ENCODE results near the gene ACTG2. TPM values are rescaled to one million over a fixed set of nuclear protein-coding genes. Genes with fewer than 3 reads are reported as not detected.
"Not testable (repeated sequence)": the region's sequence is repeated elsewhere in the genome, so short reads cannot be mapped to it uniquely, and the experiment has no call there.

The ACTG2 gene
- total RNA-seq, 2 experiments from 2014 or later: not detected

DNA sequence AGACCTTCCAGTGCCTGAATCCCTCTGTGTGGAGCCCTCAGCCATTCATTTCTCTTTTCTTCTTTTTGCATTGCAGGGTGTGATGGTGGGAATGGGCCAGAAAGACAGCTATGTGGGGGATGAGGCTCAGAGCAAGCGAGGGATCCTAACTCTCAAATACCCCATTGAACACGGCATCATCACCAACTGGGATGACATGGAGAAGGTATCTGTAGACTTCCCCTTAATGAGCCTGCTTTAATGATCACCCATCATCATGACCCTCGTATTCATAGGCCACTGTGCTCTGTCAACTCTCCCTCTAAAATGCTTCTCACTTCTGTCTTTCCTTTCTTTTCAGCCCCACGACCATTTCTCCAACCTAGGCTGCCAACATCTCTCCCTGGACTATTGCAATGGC, 9.5 kb downstream of the ACTG2 start:
- POLR2A ChIA-PET: no interaction called here
- TF ChIP-seq, protein P1, sequence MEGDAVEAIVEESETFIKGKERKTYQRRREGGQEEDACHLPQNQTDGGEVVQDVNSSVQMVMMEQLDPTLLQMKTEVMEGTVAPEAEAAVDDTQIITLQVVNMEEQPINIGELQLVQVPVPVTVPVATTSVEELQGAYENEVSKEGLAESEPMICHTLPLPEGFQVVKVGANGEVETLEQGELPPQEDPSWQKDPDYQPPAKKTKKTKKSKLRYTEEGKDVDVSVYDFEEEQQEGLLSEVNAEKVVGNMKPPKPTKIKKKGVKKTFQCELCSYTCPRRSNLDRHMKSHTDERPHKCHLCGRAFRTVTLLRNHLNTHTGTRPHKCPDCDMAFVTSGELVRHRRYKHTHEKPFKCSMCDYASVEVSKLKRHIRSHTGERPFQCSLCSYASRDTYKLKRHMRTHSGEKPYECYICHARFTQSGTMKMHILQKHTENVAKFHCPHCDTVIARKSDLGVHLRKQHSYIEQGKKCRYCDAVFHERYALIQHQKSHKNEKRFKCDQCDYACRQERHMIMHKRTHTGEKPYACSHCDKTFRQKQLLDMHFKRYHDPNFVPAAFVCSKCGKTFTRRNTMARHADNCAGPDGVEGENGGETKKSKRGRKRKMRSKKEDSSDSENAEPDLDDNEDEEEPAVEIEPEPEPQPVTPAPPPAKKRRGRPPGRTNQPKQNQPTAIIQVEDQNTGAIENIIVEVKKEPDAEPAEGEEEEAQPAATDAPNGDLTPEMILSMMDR (IDR thresholded peaks at IDR 0.05): no peak
- intact Hi-C loops (cut with DNase I, micrococcal nuclease): no loop called here

DNA sequence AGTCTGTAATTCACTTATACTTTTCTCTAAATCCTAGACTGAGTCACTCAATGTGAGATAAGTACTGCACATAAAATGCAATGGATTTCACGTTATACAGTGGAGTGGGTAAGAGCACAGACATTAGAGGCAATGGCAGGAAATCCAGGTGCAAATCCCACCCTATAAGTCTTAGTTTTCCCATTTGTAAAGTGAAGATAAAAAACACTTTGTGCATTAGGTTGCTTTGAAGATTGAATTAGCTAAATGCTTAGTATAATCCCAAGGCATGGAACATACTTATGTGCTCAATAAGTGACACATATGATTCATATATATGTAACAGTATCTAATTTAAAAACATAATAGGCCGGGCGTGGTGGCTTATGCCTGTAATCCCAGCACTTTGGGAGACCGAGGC, 10.5 kb downstream of the ACTG2 start:
- H3K4me3 Mint-ChIP-seq: no peak overlapping the region
- Histone ChIP-seq H3K4me3 (ENCODE audit: low read length) (no peak overlapping the region), H3K9me3 (ENCODE audit: control insufficient read depth in 1 of 2, insufficient read depth in 1 of 2, low read length in 2 of 2) (no peaks in the 10 kb centered on the region), H3K36me3 (ENCODE audit: insufficient read depth, low read length) (no peaks in the 10 kb centered on the region), H3K27me3 (ENCODE audit: control insufficient read depth in 1 of 2, insufficient read depth in 2 of 2, low read length in 2 of 2) (peaks cover 0 to 4% of the 10 kb centered on the region in 2 experiments), H3K4me1 (ENCODE audit: insufficient read depth, low read length) (no peaks in the 10 kb centered on the region), H3K27ac (ENCODE audit: low read depth in 1 of 2, low read length in 2 of 2) (no peak overlapping the region)
- H3K9me3 Mint-ChIP-seq: no peaks in the 10 kb centered on the region
- intact Hi-C loops (cut with DNase I, micrococcal nuclease): no loop called here
- DNase-seq (no peak), ATAC-seq (ENCODE audit: poor library complexity) (no peak)
- H3K27me3 Mint-ChIP-seq: no peaks in the 10 kb centered on the region
- ChIA-PET POLR2A (no interaction called here), CTCF (no interaction called here)
- no peaks in the 10 kb centered on the region for H3K36me3 Mint-ChIP-seq (ENCODE audit: low read depth)
- TF ChIP-seq, protein P1 (IDR thresholded peaks at IDR 0.05): no peak
- H3K27ac Mint-ChIP-seq: no peak overlapping the region
- H3K4me1 Mint-ChIP-seq (ENCODE audit: low read depth): no peaks in the 10 kb centered on the region

More for the DNA sequence above, 9.5 kb downstream of the ACTG2 start:
- peaks cover 0 to 4% of the 10 kb centered on the region in 2 experiments for H3K27me3 ChIP-seq (ENCODE audit: control insufficient read depth in 1 of 2, insufficient read depth in 2 of 2, low read length in 2 of 2)
- H3K27ac ChIP-seq (ENCODE audit: low read depth in 1 of 2, low read length in 2 of 2): no peak overlapping the region
- H3K27ac Mint-ChIP-seq: no peak overlapping the region
- no peaks in the 10 kb centered on the region for H3K9me3 ChIP-seq (ENCODE audit: control insufficient read depth in 1 of 2, insufficient read depth in 1 of 2, low read length in 2 of 2)
- no peak overlapping the region for H3K4me3 Mint-ChIP-seq
- no peaks in the 10 kb centered on the region for H3K9me3 Mint-ChIP-seq
- no peaks in the 10 kb centered on the region for H3K36me3 Mint-ChIP-seq (ENCODE audit: low read depth)
- CTCF ChIA-PET: no interaction called here
- peaks cover 2% of the 10 kb centered on the region for H3K4me1 Mint-ChIP-seq (ENCODE audit: low read depth)
- no peaks in the 10 kb centered on the region for H3K27me3 Mint-ChIP-seq
- no peak for DNase-seq
- ATAC-seq (ENCODE audit: poor library complexity): no peak
- H3K4me3 ChIP-seq (ENCODE audit: low read length): no peak overlapping the region
- H3K4me1 ChIP-seq (ENCODE audit: insufficient read depth, low read length): peaks cover 4% of the 10 kb centered on the region
- H3K36me3 ChIP-seq (ENCODE audit: insufficient read depth, low read length): no peaks in the 10 kb centered on the region

DNA sequence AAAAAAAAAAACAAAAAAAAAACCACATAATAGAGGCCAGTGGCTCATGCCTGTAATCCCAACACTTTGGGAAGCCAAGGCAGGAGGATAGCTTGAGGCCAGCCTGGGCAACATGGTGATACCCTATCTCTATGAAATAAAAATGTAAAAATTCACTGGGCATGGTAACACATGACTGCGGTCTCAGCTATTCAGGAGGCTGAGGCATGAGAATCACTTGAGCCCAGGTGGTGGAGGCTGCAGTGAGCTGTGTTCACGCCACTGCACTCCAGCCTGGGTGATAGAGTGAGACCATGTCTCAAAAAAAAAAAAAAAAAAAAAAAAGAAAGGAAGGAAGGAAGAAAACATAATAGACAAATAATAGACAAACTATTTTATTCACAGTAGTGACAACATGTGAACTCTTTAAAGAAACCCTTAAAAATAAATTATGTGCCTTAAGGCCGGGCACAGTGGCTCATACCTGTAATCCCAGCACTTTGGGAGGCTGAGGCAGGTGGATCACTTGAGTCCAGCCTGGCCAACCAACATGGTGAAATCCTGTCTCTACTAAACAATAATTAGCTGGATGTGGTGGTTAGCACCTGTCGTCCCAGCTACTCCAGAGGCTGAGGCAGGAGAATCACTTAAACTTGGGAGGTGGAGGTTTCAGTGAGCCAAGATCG, 11.3 kb downstream of the ACTG2 start:
- intact Hi-C loops (cut with DNase I, micrococcal nuclease); ATAC-seq (ENCODE audit: poor library complexity); H3K36me3 ChIP-seq (ENCODE audit: insufficient read depth, low read length); H3K4me3 Mint-ChIP-seq; H3K27ac ChIP-seq (ENCODE audit: low read depth in 1 of 2, low read length in 2 of 2); H3K4me1 ChIP-seq (ENCODE audit: insufficient read depth, low read length); CTCF ChIA-PET; H3K27me3 ChIP-seq (ENCODE audit: control insufficient read depth in 1 of 2, insufficient read depth in 2 of 2, low read length in 2 of 2); POLR2A ChIA-PET; H3K4me3 ChIP-seq (ENCODE audit: low read length); H3K27ac Mint-ChIP-seq; H3K36me3 Mint-ChIP-seq (ENCODE audit: low read depth); H3K27me3 Mint-ChIP-seq; H3K4me1 Mint-ChIP-seq (ENCODE audit: low read depth); H3K9me3 Mint-ChIP-seq; H3K9me3 ChIP-seq (ENCODE audit: control insufficient read depth in 1 of 2, insufficient read depth in 1 of 2, low read length in 2 of 2); DNase-seq: not testable (repeated sequence)

DNA sequence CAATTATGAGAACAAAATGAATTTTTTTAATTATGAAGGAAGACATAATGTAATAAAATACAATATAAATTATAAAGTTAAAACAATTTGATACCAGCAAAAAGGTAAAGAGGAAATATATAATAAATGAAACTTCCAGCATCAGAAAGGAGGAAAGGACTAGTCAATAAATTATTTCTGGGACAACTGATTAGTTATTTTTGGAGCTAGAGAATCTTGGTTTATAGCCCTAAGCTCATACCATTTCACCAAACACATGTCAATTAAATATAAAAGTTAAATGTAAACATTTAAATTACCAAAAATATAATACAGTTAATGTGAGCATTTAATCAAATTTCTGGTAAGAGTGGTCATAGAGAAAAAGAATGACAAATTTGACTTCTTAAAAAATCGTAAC, 12.1 kb downstream of the ACTG2 start:
- Mint-ChIP-seq H3K27ac (no peak overlapping the region), H3K4me1 (ENCODE audit: low read depth) (no peaks in the 10 kb centered on the region), H3K36me3 (ENCODE audit: low read depth) (no peaks in the 10 kb centered on the region), H3K4me3 (no peak overlapping the region), H3K9me3 (no peaks in the 10 kb centered on the region), H3K27me3 (no peaks in the 10 kb centered on the region)
- intact Hi-C loops (cut with DNase I, micrococcal nuclease): loop anchor here in 1 of 2 experiments (5.0 kb wide), 1 partner anchor 242 kb away; the partner anchor contains the start of gene BOLA3
- ChIA-PET CTCF (interaction anchor here (0.9 kb wide), 1 partner anchor 82 kb away, joined by 3 read pairs; no protein-coding TSS in a partner anchor), POLR2A (no interaction called here)
- no peak for ATAC-seq (ENCODE audit: poor library complexity)
- no peaks in the 10 kb centered on the region for H3K4me1 ChIP-seq (ENCODE audit: insufficient read depth, low read length)
- H3K4me3 ChIP-seq (ENCODE audit: low read length): no peak overlapping the region
- no peak overlapping the region for H3K27ac ChIP-seq (ENCODE audit: low read depth in 1 of 2, low read length in 2 of 2)
- no peaks in the 10 kb centered on the region for H3K9me3 ChIP-seq (ENCODE audit: control insufficient read depth in 1 of 2, insufficient read depth in 1 of 2, low read length in 2 of 2)
- TF ChIP-seq, protein P1 (IDR thresholded peaks at IDR 0.05): no peak
- no peak for DNase-seq
- no peaks in the 10 kb centered on the region for H3K36me3 ChIP-seq (ENCODE audit: insufficient read depth, low read length)
- H3K27me3 ChIP-seq (ENCODE audit: control insufficient read depth in 1 of 2, insufficient read depth in 2 of 2, low read length in 2 of 2): peaks cover 0 to 4% of the 10 kb centered on the region in 2 experiments
